Liver (tissue), 9 donors: Measurements from ENCODE around the gene SPRR1A. TPM values are rescaled to one million over a fixed set of nuclear protein-coding genes. Genes with fewer than 3 reads are reported as not detected.

Experiments
- DNase-seq: peaks from one replicate; pipeline ENCODE4 v3.0.0-alpha.2; 2017; ENCODE audit warnings: low spot score
- H3K27ac ChIP-seq, 2 donors: one replicate each; pipeline ENCODE4 v1.7.0; 2013; ENCODE audit warnings: inconsistent platforms in 2 of 2, low read length in 2 of 2, control low read depth in 1 of 2, low read depth in 1 of 2, mild to moderate bottlenecking in 1 of 2
- H3K27me3 ChIP-seq, 4 donors: one replicate each; pipeline versions ENCODE4 v1.6.1 to v1.7.0; 2013; ENCODE audit warnings: low read length in 3 of 4, inconsistent platforms in 1 of 4, mild to moderate bottlenecking in 1 of 4, moderate library complexity in 1 of 4; ENCODE audit not compliant: control insufficient read depth in 4 of 4, insufficient read depth in 4 of 4
- H3K36me3 ChIP-seq, 4 donors: one replicate each; pipeline versions ENCODE4 v1.6.1 to v1.7.0; 2013; ENCODE audit warnings: low read length in 3 of 4, mild to moderate bottlenecking in 3 of 4, low read depth in 1 of 4, moderate library complexity in 1 of 4; ENCODE audit not compliant: control insufficient read depth in 4 of 4, insufficient read depth in 3 of 4
- H3K4me1 ChIP-seq, 4 donors: one replicate each; pipeline versions ENCODE4 v1.6.1 to v1.7.0; 2013; ENCODE audit warnings: low read length in 3 of 4, mild to moderate bottlenecking in 3 of 4, moderate library complexity in 1 of 4; ENCODE audit not compliant: control insufficient read depth in 4 of 4, insufficient read depth in 4 of 4
- H3K4me3 ChIP-seq, 3 donors: one replicate each; pipeline versions ENCODE4 v1.6.1 to v1.7.0; 2013; ENCODE audit warnings: low read length in 3 of 3, control low read depth in 1 of 3, low read depth in 1 of 3, mild to moderate bottlenecking in 1 of 3
- H3K9ac ChIP-seq, 2 donors: one replicate each; pipeline ENCODE4 v1.7.0; 2013; ENCODE audit warnings: low read length in 2 of 2, mild to moderate bottlenecking in 2 of 2, moderate library complexity in 2 of 2, control low read depth in 1 of 2, low read depth in 1 of 2
- H3K9me3 ChIP-seq, 4 donors: one replicate each; pipeline versions ENCODE4 v1.6.1 to v1.7.0; 2013; ENCODE audit warnings: low read length in 3 of 4; ENCODE audit not compliant: control insufficient read depth in 4 of 4
- EGR1 ChIP-seq, 2 donors: IDR thresholded peaks; 2 replicates each; pipeline ENCODE4 v1.6.1; 2016 to 2018; ENCODE audit warnings: antibody characterized with exemption in 2 of 2, low read depth in 2 of 2
- FOXA1 ChIP-seq: IDR thresholded peaks from 2 replicates; pipeline ENCODE4 v1.6.1; 2016; ENCODE audit warnings: antibody characterized with exemption
- FOXA2 ChIP-seq: IDR thresholded peaks from 2 replicates; pipeline ENCODE4 v1.6.1; 2016; ENCODE audit warnings: antibody characterized with exemption
- GABPA ChIP-seq, 2 donors: IDR thresholded peaks in 1 of 2; conservative IDR thresholded peaks in 1 of 2; 2 replicates each; pipeline ENCODE4 v1.6.1; 2016; ENCODE audit warnings: antibody characterized with exemption in 2 of 2, mild to moderate bottlenecking in 1 of 2, moderate library complexity in 1 of 2
- HNF4A ChIP-seq, 2 donors: conservative IDR thresholded peaks; 2 replicates each; pipeline ENCODE4 v1.6.1; 2016; ENCODE audit warnings: antibody characterized with exemption in 2 of 2, mild to moderate bottlenecking in 2 of 2
- HNF4G ChIP-seq: IDR thresholded peaks from 2 replicates; pipeline ENCODE4 v1.6.1; 2016; ENCODE audit warnings: antibody characterized with exemption
- JUND ChIP-seq, 2 donors: IDR thresholded peaks; 2 replicates each; pipeline ENCODE4 v1.6.1; 2016; ENCODE audit warnings: antibody characterized with exemption in 2 of 2
- NR2F2 ChIP-seq: IDR thresholded peaks from 2 replicates; pipeline ENCODE4 v1.6.1; 2016; ENCODE audit warnings: antibody characterized with exemption
- RAD21 ChIP-seq, 2 donors: IDR thresholded peaks; 2 replicates each; pipeline ENCODE4 v1.6.1; 2016; ENCODE audit warnings: antibody characterized with exemption in 2 of 2, mild to moderate bottlenecking in 2 of 2
- RXRA ChIP-seq, 2 donors: IDR thresholded peaks; 2 replicates each; pipeline ENCODE4 v1.6.1; 2017 to 2018; ENCODE audit warnings: antibody characterized with exemption in 2 of 2, mild to moderate bottlenecking in 1 of 2
- SP1 ChIP-seq: IDR thresholded peaks from 2 replicates; pipeline ENCODE4 v1.6.1; 2018; ENCODE audit warnings: antibody characterized with exemption, mild to moderate bottlenecking
- TAF1 ChIP-seq: conservative IDR thresholded peaks from 2 replicates; pipeline ENCODE4 v1.6.1; 2016; ENCODE audit warnings: antibody characterized with exemption, mild to moderate bottlenecking
- YY1 ChIP-seq: IDR thresholded peaks from 2 replicates; pipeline ENCODE4 v1.6.1; 2016; ENCODE audit warnings: antibody characterized with exemption, mild to moderate bottlenecking
- WGBS: extraction: QIAGEN DNeasy Blood & Tissue Kit; methylation state at CpG from one replicate; pipeline ENCODE4 v1.1.7; 2013; 5-methylcytosine and 5-hydroxymethylcytosine counted together
- polyA plus RNA-seq, 2 donors: library from polyadenylated mRNA; stranded (reverse) in 1 of 2; unstranded in 1 of 2; fragments of 200-250 nt in 1 of 2; fragments of >200 nt in 1 of 2; fragmentation: Nextera tagmentation in 1 of 2; extraction: Ambion mirVana in 1 of 2; gene quantifications; one replicate each; pipeline versions ENCODE4 v1.2.1 to v1.2.3, GENCODE V29; 2013 to 2015
- total RNA-seq, 2 donors: library from RNA; depleted of rRNA; stranded (reverse); fragments of >200 nt; gene quantifications; one replicate each; pipeline ENCODE4 v1.2.3, GENCODE V29; 2014
- TF ChIP-seq, protein P1 (sequence below): IDR thresholded peaks from 2 replicates; pipeline ENCODE4 v1.6.1; 2016; ENCODE audit warnings: antibody characterized with exemption, mild to moderate bottlenecking
- TF ChIP-seq, protein P2 (sequence below): fragments of 150-350 bp; IDR thresholded peaks from 2 replicates; pipeline ENCODE4 v1.5.1; 2017; ENCODE audit warnings: improper control_type of control experiment, low read depth, low read length; ENCODE audit not compliant: missing input control
- TF ChIP-seq, protein P3 (sequence below): IDR thresholded peaks from 2 replicates; pipeline ENCODE4 v1.6.1; 2016; ENCODE audit warnings: antibody characterized with exemption
- TF ChIP-seq, protein P4 (sequence below): IDR thresholded peaks from 2 replicates; pipeline ENCODE4 v1.6.1; 2016; ENCODE audit warnings: antibody characterized with exemption
- donor health status: healthy.
- donor health status: healthy.
- donor health status: healthy.
- donor health status: healthy.
- donor health status: healthy.

The SPRR1A gene
- total and polyA plus RNA-seq, 4 donors = not detected

DNA sequence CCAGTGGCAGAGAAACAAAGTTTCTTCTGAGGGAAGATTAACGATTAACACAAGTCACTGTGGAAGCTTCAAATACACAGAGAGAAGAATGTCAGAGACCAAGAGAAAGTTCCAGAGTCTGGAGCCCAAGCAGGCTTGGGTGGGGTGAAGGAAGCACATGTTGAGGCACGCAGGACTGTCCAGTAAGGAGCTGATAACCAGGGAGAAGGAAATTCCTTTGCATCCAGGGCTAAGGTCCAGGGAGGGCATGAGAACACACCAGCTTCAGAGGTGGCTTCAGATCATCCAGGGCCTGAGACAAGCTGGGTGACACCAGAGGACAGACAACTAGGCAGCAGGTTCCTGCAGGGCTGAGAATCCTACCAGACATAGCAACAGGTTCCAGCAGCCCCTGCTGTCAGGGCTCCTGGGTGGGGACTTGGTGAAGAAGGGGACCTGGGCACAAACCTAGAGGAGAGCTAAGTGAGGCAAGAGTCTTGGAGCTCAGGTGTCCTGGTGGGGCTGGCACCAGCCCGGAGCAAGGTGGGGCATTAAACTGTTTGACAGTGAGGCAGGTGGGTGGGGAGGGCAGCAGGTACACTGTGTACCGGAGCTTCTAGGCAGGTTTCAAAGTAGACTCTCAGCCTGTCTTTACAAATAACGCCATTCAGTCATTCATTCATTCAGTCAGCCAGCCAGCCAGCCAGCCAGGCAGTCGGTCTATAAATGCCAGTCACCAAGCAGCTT lies 2.6 kb upstream of the SPRR1A start:
- no peak overlapping the region for H3K9ac ChIP-seq
- H3K4me1 ChIP-seq = no peaks in the 10 kb centered on the region
- H3K27ac ChIP-seq = no peak overlapping the region
- 75% methylated on average over 6 of the region's 6 CpGs for WGBS
- no peak overlapping the region for H3K4me3 ChIP-seq
- no peaks in the 10 kb centered on the region for H3K9me3 ChIP-seq
- H3K27me3 ChIP-seq = no peaks in the 10 kb centered on the region
- H3K36me3 ChIP-seq = no peaks in the 10 kb centered on the region
- DNase-seq = no peak
- TF ChIP-seq FOXA2 (no peak), SP1 (no peak), FOXA1 (no peak), RAD21 (IDR thresholded peaks at IDR 0.05) (no peak), RXRA (IDR thresholded peaks at IDR 0.05) (no peak), HNF4G (no peak), EGR1 (IDR thresholded peaks at IDR 0.05; ENCODE audit: low read depth in 2 of 2) (no peak), JUND (IDR thresholded peaks at IDR 0.05) (no peak), YY1 (no peak), GABPA (IDR thresholded peaks at IDR 0.05 in 1 of 2, conservative IDR thresholded peaks at IDR 0.05 in 1 of 2) (no peak), NR2F2 (no peak), HNF4A (conservative IDR thresholded peaks at IDR 0.05) (no peak)
- TF ChIP-seq, protein P1, sequence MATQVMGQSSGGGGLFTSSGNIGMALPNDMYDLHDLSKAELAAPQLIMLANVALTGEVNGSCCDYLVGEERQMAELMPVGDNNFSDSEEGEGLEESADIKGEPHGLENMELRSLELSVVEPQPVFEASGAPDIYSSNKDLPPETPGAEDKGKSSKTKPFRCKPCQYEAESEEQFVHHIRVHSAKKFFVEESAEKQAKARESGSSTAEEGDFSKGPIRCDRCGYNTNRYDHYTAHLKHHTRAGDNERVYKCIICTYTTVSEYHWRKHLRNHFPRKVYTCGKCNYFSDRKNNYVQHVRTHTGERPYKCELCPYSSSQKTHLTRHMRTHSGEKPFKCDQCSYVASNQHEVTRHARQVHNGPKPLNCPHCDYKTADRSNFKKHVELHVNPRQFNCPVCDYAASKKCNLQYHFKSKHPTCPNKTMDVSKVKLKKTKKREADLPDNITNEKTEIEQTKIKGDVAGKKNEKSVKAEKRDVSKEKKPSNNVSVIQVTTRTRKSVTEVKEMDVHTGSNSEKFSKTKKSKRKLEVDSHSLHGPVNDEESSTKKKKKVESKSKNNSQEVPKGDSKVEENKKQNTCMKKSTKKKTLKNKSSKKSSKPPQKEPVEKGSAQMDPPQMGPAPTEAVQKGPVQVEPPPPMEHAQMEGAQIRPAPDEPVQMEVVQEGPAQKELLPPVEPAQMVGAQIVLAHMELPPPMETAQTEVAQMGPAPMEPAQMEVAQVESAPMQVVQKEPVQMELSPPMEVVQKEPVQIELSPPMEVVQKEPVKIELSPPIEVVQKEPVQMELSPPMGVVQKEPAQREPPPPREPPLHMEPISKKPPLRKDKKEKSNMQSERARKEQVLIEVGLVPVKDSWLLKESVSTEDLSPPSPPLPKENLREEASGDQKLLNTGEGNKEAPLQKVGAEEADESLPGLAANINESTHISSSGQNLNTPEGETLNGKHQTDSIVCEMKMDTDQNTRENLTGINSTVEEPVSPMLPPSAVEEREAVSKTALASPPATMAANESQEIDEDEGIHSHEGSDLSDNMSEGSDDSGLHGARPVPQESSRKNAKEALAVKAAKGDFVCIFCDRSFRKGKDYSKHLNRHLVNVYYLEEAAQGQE = no peak
- TF ChIP-seq, protein P2, sequence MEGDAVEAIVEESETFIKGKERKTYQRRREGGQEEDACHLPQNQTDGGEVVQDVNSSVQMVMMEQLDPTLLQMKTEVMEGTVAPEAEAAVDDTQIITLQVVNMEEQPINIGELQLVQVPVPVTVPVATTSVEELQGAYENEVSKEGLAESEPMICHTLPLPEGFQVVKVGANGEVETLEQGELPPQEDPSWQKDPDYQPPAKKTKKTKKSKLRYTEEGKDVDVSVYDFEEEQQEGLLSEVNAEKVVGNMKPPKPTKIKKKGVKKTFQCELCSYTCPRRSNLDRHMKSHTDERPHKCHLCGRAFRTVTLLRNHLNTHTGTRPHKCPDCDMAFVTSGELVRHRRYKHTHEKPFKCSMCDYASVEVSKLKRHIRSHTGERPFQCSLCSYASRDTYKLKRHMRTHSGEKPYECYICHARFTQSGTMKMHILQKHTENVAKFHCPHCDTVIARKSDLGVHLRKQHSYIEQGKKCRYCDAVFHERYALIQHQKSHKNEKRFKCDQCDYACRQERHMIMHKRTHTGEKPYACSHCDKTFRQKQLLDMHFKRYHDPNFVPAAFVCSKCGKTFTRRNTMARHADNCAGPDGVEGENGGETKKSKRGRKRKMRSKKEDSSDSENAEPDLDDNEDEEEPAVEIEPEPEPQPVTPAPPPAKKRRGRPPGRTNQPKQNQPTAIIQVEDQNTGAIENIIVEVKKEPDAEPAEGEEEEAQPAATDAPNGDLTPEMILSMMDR = no peak
- TF ChIP-seq, protein P3, sequence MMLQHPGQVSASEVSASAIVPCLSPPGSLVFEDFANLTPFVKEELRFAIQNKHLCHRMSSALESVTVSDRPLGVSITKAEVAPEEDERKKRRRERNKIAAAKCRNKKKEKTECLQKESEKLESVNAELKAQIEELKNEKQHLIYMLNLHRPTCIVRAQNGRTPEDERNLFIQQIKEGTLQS = no peak
- TF ChIP-seq, protein P4, sequence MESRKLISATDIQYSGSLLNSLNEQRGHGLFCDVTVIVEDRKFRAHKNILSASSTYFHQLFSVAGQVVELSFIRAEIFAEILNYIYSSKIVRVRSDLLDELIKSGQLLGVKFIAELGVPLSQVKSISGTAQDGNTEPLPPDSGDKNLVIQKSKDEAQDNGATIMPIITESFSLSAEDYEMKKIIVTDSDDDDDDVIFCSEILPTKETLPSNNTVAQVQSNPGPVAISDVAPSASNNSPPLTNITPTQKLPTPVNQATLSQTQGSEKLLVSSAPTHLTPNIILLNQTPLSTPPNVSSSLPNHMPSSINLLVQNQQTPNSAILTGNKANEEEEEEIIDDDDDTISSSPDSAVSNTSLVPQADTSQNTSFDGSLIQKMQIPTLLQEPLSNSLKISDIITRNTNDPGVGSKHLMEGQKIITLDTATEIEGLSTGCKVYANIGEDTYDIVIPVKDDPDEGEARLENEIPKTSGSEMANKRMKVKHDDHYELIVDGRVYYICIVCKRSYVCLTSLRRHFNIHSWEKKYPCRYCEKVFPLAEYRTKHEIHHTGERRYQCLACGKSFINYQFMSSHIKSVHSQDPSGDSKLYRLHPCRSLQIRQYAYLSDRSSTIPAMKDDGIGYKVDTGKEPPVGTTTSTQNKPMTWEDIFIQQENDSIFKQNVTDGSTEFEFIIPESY = no peak

DNA sequence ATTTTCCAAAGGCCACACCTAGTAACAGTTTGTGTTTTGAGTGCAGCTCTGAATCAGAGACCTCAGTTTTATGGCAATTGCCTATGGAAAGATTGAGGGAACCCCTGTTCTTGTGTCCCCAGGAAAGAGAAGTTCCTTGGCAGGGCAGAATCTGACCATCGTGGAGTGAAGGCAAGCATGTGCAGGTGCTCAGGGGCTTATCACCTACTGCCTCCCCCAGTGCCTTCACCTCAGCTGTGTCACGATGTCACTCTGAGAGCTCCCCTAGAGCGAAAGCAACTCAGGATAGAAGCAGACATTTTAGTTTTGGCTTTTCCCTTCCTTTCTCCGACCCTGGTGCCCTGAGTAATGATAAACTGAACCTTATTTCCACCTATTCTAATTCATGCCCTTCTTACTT lies 1.8 kb upstream of the SPRR1A start:
- no peaks in the 10 kb centered on the region for H3K27me3 ChIP-seq
- H3K9ac ChIP-seq = no peak overlapping the region
- H3K4me1 ChIP-seq = no peaks in the 10 kb centered on the region
- no peak for DNase-seq
- no peak overlapping the region for H3K4me3 ChIP-seq
- WGBS = 79% methylated on average over 4 of the region's 4 CpGs
- H3K36me3 ChIP-seq = no peaks in the 10 kb centered on the region
- H3K9me3 ChIP-seq = no peaks in the 10 kb centered on the region
- no peak overlapping the region for H3K27ac ChIP-seq
- TF ChIP-seq SP1 (no peak), TAF1 (no peak), NR2F2 (no peak), YY1 (no peak), RXRA (IDR thresholded peaks at IDR 0.05) (no peak), FOXA1 (no peak)
- TF ChIP-seq, protein P1 = no peak
- TF ChIP-seq, protein P3 = no peak
- TF ChIP-seq, protein P4 = no peak
